OCI-LY3 (cell line): ENCODE results near the gene RAB36.

ENCODE experiments used
- H2AFZ ChIP-seq: fragments of 200-600, 300-600 bp; shearing (Covaris generic); 2 replicates; pipeline ENCODE4 v1.6.0; 2014; ENCODE audit warnings: antibody characterized with exemption, low read depth, low read length
- H3K27ac ChIP-seq: fragments of 200-600, 300-600 bp; sonication (generic); 2 replicates; pipeline ENCODE4 v1.5.1; 2014; ENCODE audit warnings: mild to moderate bottlenecking, low read length, moderate library complexity, mixed read lengths
- H3K27me3 ChIP-seq: fragments of 200-600, 300-600 bp; sonication (generic); 2 replicates; pipeline ENCODE4 v1.6.1; 2014; ENCODE audit warnings: low read depth, low read length, mixed read lengths
- H3K36me3 ChIP-seq: fragments of 200-600, 300-600 bp; sonication (generic); replicated peaks from 2 replicates; pipeline ENCODE3; 2014; ENCODE audit warnings: low read depth, low read length, mixed read lengths
- H3K4me1 ChIP-seq: fragments of 300-600, 200-600 bp; sonication (generic); 2 replicates; pipeline ENCODE4 v1.6.1; 2014; ENCODE audit warnings: low read length, mixed read lengths
- H3K4me2 ChIP-seq: fragments of 200-600, 300-600 bp; sonication (generic); 2 replicates; pipeline ENCODE4 v1.6.1; 2014; ENCODE audit warnings: low read length, mixed read lengths
- H3K4me3 ChIP-seq: fragments of 300-600, 200-600 bp; sonication (generic); 2 replicates; pipeline ENCODE4 v1.5.1; 2014; ENCODE audit warnings: antibody characterized with exemption, mild to moderate bottlenecking, low read length, moderate library complexity
- H3K79me2 ChIP-seq: fragments of 300-600, 200-600 bp; shearing (Covaris generic); 2 replicates; pipeline ENCODE4 v1.6.1; 2014; ENCODE audit warnings: mild to moderate bottlenecking, low read length, mixed read lengths
- H3K9ac ChIP-seq: fragments of 300-600, 200-600 bp; shearing (Covaris generic); 2 replicates; pipeline ENCODE4 v1.6.0; 2014; ENCODE audit warnings: mild to moderate bottlenecking, low read length, moderate library complexity
- H3K9me3 ChIP-seq: fragments of 200-600, 300-600 bp; shearing (Covaris generic); 2 replicates; pipeline ENCODE4 v1.6.1; 2014; ENCODE audit warnings: low read length, mixed read lengths; ENCODE audit not compliant: insufficient read depth
- H4K20me1 ChIP-seq: fragments of 200-600, 300-600 bp; sonication (generic); 2 replicates; pipeline ENCODE4 v1.6.1; 2016; ENCODE audit warnings: low read length, mixed read lengths; ENCODE audit not compliant: insufficient read depth
- EZH2phosphoT487 ChIP-seq: fragments of 200-600 bp; shearing (Covaris generic); IDR thresholded peaks from 2 replicates; pipeline ENCODE4 v1.6.1; 2018; ENCODE audit warnings: antibody characterized with exemption, mixed run types, low read depth
- TF ChIP-seq, protein P1 (sequence below): fragments of 200-600, 300-600 bp; sonication (generic); IDR thresholded peaks from 2 replicates; pipeline ENCODE4 v1.5.1; 2014; ENCODE audit warnings: antibody characterized with exemption, low read length, low read depth

RAB36 gene

GRCh38 chr22:23159291-23159630 is 14.0 kb downstream of the RAB36 start:
- no peaks in the 10 kb centered on the region for H3K27me3 ChIP-seq
- H3K36me3 ChIP-seq: no peaks in the 10 kb centered on the region
- H3K79me2 ChIP-seq: no peaks in the 10 kb centered on the region
- peaks cover 12% of the 10 kb centered on the region for H3K4me1 ChIP-seq
- TF ChIP-seq, protein P1, sequence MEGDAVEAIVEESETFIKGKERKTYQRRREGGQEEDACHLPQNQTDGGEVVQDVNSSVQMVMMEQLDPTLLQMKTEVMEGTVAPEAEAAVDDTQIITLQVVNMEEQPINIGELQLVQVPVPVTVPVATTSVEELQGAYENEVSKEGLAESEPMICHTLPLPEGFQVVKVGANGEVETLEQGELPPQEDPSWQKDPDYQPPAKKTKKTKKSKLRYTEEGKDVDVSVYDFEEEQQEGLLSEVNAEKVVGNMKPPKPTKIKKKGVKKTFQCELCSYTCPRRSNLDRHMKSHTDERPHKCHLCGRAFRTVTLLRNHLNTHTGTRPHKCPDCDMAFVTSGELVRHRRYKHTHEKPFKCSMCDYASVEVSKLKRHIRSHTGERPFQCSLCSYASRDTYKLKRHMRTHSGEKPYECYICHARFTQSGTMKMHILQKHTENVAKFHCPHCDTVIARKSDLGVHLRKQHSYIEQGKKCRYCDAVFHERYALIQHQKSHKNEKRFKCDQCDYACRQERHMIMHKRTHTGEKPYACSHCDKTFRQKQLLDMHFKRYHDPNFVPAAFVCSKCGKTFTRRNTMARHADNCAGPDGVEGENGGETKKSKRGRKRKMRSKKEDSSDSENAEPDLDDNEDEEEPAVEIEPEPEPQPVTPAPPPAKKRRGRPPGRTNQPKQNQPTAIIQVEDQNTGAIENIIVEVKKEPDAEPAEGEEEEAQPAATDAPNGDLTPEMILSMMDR: no peak
- no peak for TF ChIP-seq EZH2phosphoT487
- no peaks in the 10 kb centered on the region for H3K9me3 ChIP-seq
- no peak overlapping the region for H3K4me2 ChIP-seq
- no peaks in the 10 kb centered on the region for H4K20me1 ChIP-seq
- H3K4me3 ChIP-seq: no peak overlapping the region
- H3K27ac ChIP-seq: no peak overlapping the region
- no peak overlapping the region for H3K9ac ChIP-seq
- no peak overlapping the region for H2AFZ ChIP-seq

- Histone ChIP-seq H2AFZ (no peak overlapping the region), H4K20me1 (no peaks in the 10 kb centered on the region), H3K79me2 (no peaks in the 10 kb centered on the region), H3K4me2 (no peak overlapping the region), H3K36me3 (no peaks in the 10 kb centered on the region), H3K27me3 (no peaks in the 10 kb centered on the region), H3K9ac (no peak overlapping the region), H3K27ac (no peak overlapping the region), H3K4me3 (no peak overlapping the region), H3K4me1 (peaks cover 12% of the 10 kb centered on the region), H3K9me3 (no peaks in the 10 kb centered on the region)
- TF ChIP-seq, protein P1: no peak
- no peak for TF ChIP-seq EZH2phosphoT487
Observed at GRCh38 chr22:23161029-23161428, 15.8 kb downstream of the RAB36 start.

DNA sequence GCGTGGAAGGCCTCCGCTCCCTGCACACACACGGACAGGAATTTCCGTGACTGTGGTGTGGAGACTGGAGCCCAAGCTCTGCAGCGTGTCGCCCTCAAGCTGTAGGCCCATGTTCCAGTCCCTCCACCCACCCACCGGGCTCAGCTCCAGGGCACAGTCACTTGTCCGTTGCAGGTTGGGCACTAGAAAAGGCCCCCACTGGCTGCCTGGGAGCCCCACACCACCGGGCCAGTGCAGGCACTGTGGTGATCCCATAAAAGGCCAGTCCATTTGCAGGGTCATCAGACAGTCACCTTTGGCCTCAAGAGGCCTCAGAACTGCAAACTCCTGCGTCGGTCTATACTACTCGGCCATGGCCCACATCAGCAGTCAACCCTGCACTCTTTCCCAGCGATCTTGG is 16.3 kb downstream of the RAB36 start:
- H3K9ac ChIP-seq: no peak overlapping the region
- H3K4me2 ChIP-seq: no peak overlapping the region
- H3K4me3 ChIP-seq: no peak overlapping the region
- no peaks in the 10 kb centered on the region for H3K36me3 ChIP-seq
- H4K20me1 ChIP-seq: no peaks in the 10 kb centered on the region
- H3K9me3 ChIP-seq: no peaks in the 10 kb centered on the region
- no peak for TF ChIP-seq EZH2phosphoT487
- TF ChIP-seq, protein P1: no peak
- H3K27me3 ChIP-seq: 0 out of 2 replicates have a peak, but pooled peaks cover 5% of the 10 kb centered on the region
- no peak overlapping the region for H2AFZ ChIP-seq
- H3K27ac ChIP-seq: no peak overlapping the region
- H3K79me2 ChIP-seq: no peaks in the 10 kb centered on the region
- H3K4me1 ChIP-seq: peaks cover 10% of the 10 kb centered on the region

DNA sequence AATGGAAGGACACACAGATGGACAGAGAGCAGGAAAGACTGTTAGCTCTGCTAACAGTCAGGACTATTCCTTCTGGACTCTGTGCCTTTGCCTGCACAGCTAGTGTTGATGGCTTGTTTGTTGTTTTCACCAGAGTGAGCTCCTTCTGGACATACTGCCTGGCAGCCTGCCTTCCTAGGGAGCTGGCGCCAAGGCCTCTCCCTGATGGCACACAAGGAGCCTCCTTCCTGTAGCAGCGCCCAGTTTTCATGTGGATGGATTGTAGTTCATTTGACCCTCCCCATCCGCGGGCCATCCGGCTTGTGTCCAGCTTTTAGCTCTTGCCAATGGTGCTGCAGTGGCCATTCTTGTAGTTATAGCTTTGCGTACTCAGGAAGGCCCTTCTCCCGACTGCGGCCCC is 18.4 kb downstream of the RAB36 start:
- no peak for TF ChIP-seq EZH2phosphoT487
- TF ChIP-seq, protein P1: no peak
- H3K27ac ChIP-seq: no peak overlapping the region

More for the DNA sequence above, 18.4 kb downstream of the RAB36 start:
- Histone ChIP-seq H3K4me1 (no peaks in the 10 kb centered on the region), H3K9ac (no peak overlapping the region), H4K20me1 (no peaks in the 10 kb centered on the region), H3K4me2 (no peak overlapping the region), H3K4me3 (no peak overlapping the region), H3K79me2 (no peaks in the 10 kb centered on the region), H3K9me3 (no peaks in the 10 kb centered on the region), H2AFZ (no peak overlapping the region), H3K36me3 (no peaks in the 10 kb centered on the region), H3K27me3 (peaks cover 13% of the 10 kb centered on the region)
